ENCODE measurements around the gene SQOR.

The SQOR gene

GRCh38 chr15:45660231-45660979 is 25.6 kb downstream of the SQOR start:
- no peak for DNase-seq (ENCODE audit: low read depth)

DNA sequence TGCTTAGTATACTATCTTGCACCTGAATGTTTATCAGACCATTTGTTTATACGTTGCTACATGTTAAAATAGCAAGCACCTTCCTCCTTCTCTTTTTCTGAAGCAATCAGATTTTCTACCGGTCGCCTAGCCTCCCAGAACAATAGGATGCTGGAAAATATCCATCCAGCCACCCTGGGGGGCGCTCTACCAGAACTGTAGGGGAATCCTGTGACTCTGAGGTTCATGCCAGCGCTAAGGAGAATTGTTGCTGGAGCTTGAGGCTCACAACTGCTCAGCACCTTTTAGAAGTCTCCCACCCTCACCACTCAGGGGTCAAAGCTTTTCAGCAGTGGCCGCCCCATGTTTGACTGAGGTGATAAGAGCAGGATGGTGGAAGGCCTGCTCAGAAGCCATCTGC is 27.5 kb downstream of the SQOR start:
- no peak for DNase-seq (ENCODE audit: low read depth)

DNA sequence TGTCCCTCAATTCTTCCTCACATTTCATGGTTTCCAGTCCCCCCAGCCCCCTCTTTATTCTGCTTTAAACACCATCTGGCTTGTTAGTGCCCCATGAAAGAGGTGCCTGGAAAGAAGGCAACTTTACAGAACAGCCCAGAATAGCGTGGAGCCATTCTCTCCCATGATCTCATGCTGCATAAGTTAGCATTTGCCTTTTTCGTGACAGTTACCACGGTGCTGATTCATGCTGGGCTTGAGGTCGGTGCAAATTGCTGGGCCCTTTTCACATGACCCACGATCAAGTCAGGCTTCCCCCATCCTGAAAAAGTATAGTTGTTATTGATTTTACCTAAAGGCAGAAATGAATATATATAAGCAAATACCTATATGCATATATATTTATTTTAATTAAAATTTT is 29.6 kb downstream of the SQOR start:
- DNase-seq (ENCODE audit: low read depth), result no peak

GRCh38 chr15:45665261-45665660 is 30.4 kb downstream of the SQOR start:
- DNase-seq (ENCODE audit: low read depth), result no peak

DNA sequence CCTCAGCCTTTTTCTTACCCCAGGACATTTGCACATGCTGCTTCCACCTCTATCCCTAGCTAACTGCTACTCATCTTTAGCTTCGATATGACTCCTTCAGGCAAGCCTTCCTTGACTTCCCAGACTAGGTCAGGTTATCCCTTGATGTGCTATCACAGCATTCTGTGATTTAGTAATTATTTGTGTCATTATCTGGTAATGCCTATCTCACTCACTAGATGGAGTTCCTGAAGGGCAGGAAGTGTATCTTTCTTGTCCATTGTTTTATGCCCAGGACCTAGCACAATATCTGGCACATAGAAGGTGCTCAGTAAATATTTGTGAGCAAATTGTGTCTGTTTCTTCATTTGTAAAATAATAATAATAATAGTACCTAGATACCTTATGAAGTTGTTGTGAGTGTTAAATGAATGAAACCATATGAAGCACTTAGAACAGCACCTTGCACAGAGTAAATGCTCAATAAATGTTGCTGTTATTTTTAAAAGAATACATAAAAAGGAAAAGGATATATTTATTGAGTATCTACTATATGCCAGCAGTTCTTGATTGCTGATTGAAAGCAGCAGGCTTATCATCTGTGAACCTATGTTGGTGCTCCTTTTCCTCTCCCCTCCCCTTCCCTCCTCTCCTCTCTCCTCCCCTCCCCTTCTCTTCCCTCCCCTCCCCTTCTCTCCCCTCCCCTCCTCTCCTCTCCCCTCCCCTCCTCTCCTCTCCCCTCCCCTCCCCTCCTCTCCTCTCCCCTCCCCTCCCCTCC is 31.5 kb downstream of the SQOR start:
- DNase-seq (ENCODE audit: low read depth), result no peak

- DNase-seq (ENCODE audit: low read depth), result no peak
These were observed 32.2 kb downstream of the SQOR start for GRCh38 chr15:45667002-45667401.

GRCh38 chr15:45668386-45668785 is 33.6 kb downstream of the SQOR start:
- no peak for DNase-seq (ENCODE audit: low read depth)

DNA sequence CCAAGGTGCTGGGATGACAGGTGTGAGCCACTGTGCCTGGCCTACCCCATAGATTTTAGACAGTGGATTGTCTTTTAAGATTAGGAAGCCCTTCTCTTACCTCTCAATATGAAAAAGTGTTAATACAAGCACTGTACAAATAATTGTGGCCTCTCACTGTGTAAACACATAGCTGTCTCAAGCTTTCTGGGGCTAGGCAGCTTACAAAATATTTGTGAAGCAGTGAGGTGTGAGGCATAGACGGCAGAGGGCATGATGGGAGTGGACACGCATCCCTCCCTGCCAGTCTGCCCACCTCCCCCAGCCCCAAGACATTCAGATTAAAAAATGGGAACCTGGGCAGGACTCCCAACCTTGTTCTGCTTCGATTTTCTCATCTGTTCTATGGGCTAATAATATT is 34.6 kb downstream of the SQOR start:
- no peak for DNase-seq (ENCODE audit: low read depth)

GRCh38 chr15:45670091-45670490 is 35.3 kb downstream of the SQOR start:
- DNase-seq (ENCODE audit: low read depth), result no peak

DNA sequence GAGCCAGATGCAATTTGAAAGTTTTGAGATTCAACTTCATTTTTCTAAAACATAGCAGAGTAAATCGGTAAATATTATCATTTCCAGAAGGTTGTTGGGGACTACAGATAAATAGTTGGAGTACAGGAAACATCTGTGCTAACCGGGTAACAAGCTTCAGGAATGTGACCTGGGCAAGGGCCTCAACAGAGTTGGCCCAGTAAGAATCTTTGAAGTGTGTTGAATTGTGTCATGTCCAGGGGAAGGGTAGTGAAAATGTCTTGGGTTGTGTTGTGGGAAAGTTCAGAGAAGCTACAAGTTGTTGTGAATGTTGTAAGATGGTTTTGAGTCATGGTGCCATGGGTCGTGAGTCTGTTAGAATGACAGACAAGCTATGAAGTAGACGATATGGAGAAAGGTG is 35.7 kb downstream of the SQOR start:
- no peak for DNase-seq (ENCODE audit: low read depth)

DNA sequence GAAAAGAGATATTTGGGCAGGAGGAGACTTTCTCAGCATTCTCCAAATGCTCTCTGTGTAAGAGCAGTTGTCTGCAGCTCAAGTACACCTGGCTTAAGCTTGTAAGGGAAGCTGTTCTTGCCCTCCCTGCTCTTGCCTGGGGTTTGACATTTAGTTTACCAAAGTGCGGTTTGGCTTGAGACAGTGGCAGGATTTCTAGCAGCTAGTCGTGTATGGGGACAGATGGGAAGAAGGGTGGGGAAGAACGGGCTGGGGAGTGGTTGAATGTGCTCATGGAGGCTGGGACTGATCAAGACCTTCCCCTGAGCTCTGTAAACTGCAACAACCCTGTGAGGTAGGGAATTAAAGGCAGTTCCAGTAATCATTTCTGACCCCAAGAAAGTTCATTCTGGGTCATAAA is 39.8 kb downstream of the SQOR start:
- no peak for DNase-seq (ENCODE audit: low read depth)

DNA sequence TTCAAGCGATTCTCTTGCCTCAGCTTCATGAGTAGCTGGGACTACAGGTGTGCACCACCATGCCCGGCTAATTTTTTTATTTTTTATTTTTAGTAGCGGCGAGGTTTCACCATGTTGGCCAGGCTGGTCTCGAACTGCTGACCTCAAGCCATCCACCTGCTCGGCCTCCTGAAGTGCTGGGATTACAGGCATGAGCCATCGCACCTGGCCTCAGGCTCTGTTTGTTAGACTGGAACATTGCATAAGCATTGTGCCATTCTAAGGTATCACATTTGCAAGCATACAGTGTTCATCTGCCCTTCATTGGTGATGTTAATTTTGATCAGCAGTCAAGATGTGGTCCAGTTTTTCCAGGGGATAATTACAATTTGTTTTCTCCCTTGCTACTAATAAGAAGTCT is 43.0 kb downstream of the SQOR start:
- no peak for DNase-seq (ENCODE audit: low read depth)

GRCh38 chr15:45678459-45679178 is 43.8 kb downstream of the SQOR start:
- DNase-seq (ENCODE audit: low read depth), result no peak

DNA sequence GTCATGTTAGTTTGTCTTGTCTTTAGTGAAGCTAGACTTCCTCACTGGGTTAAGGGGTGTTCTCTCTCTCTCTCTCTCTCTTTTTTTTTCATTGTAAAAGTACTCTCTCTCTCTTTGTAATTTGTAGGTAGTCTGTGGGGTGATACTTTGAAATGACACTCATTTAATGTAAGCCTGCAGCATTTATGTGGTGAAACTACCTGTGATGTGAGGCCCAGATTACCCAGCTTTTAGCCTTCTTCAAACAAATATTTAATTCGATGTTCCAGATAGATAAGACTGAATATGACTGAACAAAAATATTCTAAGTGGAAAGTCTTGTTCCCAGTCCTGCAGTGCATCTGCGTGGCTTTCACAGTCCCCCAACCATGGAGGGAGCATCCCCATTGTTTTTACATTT is 49.7 kb downstream of the SQOR start:
- DNase-seq (ENCODE audit: low read depth), result no peak

- DNase-seq (ENCODE audit: low read depth), result no peak
These were observed 54.8 kb downstream of the SQOR start for GRCh38 chr15:45689616-45690015.

GRCh38 chr15:45690581-45691260 is 55.9 kb downstream of the SQOR start:
- DNase-seq (ENCODE audit: low read depth), result no peak

DNA sequence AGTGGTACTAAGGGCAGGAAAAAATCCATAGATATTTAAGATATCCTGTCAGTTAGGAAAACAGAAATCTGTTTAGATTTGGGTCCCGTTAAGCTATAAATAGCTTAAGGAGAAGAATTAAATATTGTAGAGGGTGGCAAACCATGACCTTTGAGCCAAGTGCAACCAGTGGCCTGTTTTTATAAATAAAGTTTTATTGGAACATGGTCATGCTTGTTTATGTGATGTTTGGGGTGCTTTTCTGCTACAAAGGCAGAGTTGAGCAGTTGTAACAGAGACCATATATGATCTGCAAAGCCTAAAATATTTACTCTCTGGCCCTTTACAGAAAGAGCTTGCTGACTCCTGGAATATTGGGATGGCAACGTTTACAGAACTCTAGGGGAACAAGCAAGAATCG is 66.3 kb downstream of the SQOR start:
- DNase-seq (ENCODE audit: low read depth), result no peak

- DNase-seq (ENCODE audit: low read depth), result no peak
These were observed 67.2 kb downstream of the SQOR start for GRCh38 chr15:45702041-45702440.

GRCh38 chr15:45703670-45704328 is 69.0 kb downstream of the SQOR start:
- no peak for DNase-seq (ENCODE audit: low read depth)

GRCh38 chr15:45704329-45705249 is 69.8 kb downstream of the SQOR start:
- no peak for DNase-seq (ENCODE audit: low read depth)

Data from stimulated activated CD4-positive, alpha-beta T cell treated with anti-CD3 and anti-CD28 coated beads, Interleukin-2, amount 100 ng/mL, for 4 hours (primary cell).